ENCODE data around the gene ZNF3. TPM values are rescaled to one million over a fixed set of nuclear protein-coding genes. Genes with fewer than 3 reads are reported as not detected.

Gene ZNF3
- total and polyA plus RNA-seq, 9 of the 15 experiments (the other 6 are each of a cell fraction or from before 2014, with no cell fraction given) = 30.0 to 64.9 (median 51.5) TPM

GRCh38 chr7:100126931-100127865 is 45.7 kb upstream of the ZNF3 start, which contains the start of gene MBLAC1 (continued):
- TF ChIP-seq KLF6 (CRISPR knock-in tag; IDR thresholded peaks at IDR 0.05; ENCODE audit: borderline replicate concordance) (0 out of 2 replicates have a peak, but pooled peaks have one; percentile 73), CBX8 (IDR thresholded peaks at IDR 0.05; ENCODE audit: borderline replicate concordance, extremely low read depth, low read depth, low read length, poor library complexity, severe bottlenecking) (no peak), ZKSCAN8 (CRISPR knock-in tag; IDR thresholded peaks at IDR 0.05) (no peak), CREM (IDR thresholded peaks at IDR 0.05; ENCODE audit: low read depth) (peak; percentile 80), KAT2B (IDR thresholded peaks at IDR 0.05; ENCODE audit: low read depth, low read length) (no peak), ZNF121 (CRISPR knock-in tag; conservative IDR thresholded peaks at IDR 0.05) (no peak), GTF2E2 (tag; IDR thresholded peaks at IDR 0.05) (0 out of 2 replicates have a peak, but pooled peaks have one; percentile 67), DMBX1 (CRISPR knock-in tag; IDR thresholded peaks at IDR 0.05; ENCODE audit: borderline replicate concordance) (0 out of 2 replicates have a peak, but pooled peaks have one; percentile 31), ZNF23 (CRISPR knock-in tag; IDR thresholded peaks at IDR 0.05) (0 out of 2 replicates have a peak, but pooled peaks have one; percentile 53), PYGO2 (tag; IDR thresholded peaks at IDR 0.05) (no peak), CTBP1 (IDR thresholded peaks at IDR 0.05; ENCODE audit: borderline replicate concordance) (peak; percentile 31), EP400 (IDR thresholded peaks at IDR 0.05) (peak; percentile 95), ATF7 (IDR thresholded peaks at IDR 0.05) (peak; percentile 99), TGIF2 (CRISPR knock-in tag; IDR thresholded peaks at IDR 0.05) (0 out of 2 replicates have a peak, but pooled peaks have one; percentile 76), PHF8 (IDR thresholded peaks at IDR 0.05; ENCODE audit: borderline replicate concordance, low read length) (peak; percentile 87), ZNF253 (CRISPR knock-in tag; conservative IDR thresholded peaks at IDR 0.05) (no peak)
- TF ChIP-seq, protein P1, sequence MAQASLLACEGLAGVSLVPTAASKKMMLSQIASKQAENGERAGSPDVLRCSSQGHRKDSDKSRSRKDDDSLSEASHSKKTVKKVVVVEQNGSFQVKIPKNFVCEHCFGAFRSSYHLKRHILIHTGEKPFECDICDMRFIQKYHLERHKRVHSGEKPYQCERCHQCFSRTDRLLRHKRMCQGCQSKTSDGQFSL (CRISPR knock-in tag; IDR thresholded peaks at IDR 0.05) = peak; percentile 5; the same call in 1 of the 2 replicates
- TF ChIP-seq, protein P1 (tag; IDR thresholded peaks at IDR 0.05) = no peak
- TF ChIP-seq, protein P2, sequence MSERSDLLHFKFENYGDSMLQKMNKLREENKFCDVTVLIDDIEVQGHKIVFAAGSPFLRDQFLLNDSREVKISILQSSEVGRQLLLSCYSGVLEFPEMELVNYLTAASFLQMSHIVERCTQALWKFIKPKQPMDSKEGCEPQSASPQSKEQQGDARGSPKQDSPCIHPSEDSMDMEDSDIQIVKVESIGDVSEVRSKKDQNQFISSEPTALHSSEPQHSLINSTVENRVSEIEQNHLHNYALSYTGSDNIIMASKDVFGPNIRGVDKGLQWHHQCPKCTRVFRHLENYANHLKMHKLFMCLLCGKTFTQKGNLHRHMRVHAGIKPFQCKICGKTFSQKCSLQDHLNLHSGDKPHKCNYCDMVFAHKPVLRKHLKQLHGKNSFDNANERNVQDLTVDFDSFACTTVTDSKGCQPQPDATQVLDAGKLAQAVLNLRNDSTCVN (CRISPR knock-in tag; IDR thresholded peaks at IDR 0.05) = no peak
- TF ChIP-seq, protein P3, sequence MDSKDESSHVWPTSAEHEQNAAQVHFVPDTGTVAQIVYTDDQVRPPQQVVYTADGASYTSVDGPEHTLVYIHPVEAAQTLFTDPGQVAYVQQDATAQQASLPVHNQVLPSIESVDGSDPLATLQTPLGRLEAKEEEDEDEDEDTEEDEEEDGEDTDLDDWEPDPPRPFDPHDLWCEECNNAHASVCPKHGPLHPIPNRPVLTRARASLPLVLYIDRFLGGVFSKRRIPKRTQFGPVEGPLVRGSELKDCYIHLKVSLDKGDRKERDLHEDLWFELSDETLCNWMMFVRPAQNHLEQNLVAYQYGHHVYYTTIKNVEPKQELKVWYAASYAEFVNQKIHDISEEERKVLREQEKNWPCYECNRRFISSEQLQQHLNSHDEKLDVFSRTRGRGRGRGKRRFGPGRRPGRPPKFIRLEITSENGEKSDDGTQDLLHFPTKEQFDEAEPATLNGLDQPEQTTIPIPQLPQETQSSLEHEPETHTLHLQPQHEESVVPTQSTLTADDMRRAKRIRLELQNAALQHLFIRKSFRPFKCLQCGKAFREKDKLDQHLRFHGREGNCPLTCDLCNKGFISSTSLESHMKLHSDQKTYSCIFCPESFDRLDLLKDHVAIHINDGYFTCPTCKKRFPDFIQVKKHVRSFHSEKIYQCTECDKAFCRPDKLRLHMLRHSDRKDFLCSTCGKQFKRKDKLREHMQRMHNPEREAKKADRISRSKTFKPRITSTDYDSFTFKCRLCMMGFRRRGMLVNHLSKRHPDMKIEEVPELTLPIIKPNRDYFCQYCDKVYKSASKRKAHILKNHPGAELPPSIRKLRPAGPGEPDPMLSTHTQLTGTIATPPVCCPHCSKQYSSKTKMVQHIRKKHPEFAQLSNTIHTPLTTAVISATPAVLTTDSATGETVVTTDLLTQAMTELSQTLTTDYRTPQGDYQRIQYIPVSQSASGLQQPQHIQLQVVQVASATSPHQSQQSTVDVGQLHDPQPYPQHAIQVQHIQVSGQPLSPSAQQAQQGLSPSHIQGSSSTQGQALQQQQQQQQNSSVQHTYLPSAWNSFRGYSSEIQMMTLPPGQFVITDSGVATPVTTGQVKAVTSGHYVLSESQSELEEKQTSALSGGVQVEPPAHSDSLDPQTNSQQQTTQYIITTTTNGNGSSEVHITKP (IDR thresholded peaks at IDR 0.05; ENCODE audit: partially characterized antibody) = peak; percentile 99
